ENCODE results near the gene USP34.

The USP34 gene

GRCh38 chr2:61177727-61178549 is 292.9 kb downstream of the USP34 start:
- TF ChIP-seq CTCF (IDR thresholded peaks at IDR 0.05; ENCODE audit: low read length, missing control alignments) = no peak
- H3K4me3 ChIP-seq (replicated peaks; ENCODE audit: low read depth, low read length) = peak overlapping the region; percentile 57
- peak; percentile 27 for DNase-seq (ENCODE audit: low read depth)

DNA sequence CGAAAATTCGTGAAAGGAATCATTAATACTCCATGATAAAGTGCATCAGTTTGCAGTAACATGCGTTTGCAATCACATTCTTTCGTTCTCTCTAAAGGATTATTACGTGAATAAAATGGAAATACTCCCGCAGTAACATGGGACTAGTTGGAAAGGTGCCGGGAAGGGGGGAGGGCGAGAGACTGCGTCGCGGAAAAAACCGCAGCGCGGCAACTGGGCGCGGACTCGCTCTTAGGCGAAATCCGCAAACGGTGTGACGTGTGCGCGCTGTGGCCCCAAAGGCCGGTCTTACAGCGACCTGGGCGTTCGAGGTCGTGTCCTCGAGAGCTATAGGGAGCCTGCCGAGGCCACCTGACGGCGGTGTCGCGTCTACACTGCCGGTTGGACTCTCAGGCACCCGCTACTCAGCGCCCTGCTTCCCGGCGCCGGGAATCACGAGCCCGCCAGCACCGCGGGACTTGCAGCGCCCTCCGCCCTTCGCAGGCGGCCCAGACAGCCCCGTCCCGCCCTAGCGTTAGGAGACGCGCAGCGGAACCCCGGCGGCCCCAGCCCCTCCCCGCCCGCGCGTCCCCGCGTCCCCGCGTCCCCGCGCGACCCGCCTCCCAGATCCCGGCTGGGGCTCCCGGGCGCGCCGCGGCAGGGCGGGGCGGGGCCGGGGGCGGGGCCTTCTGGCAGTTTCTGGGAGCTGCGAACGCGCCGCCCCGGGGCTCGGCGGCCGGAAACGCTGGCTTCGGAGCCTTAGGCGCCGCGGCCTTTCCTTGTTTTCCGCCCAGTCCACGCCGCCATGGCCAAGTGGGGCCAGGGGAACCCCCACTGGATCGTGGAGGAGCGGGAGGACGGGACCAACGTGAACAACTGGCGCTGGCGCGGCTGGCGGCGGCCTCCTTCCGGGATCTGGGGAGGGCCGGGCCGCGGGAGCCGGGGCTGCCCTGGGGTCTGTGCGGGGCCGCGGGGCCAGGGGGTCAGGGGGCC is 293.8 kb downstream of the USP34 start:
- DNase-seq (ENCODE audit: low read depth) = peak; percentile 93
- no peak for TF ChIP-seq CTCF (IDR thresholded peaks at IDR 0.05; ENCODE audit: low read length, missing control alignments)
- H3K4me3 ChIP-seq (replicated peaks; ENCODE audit: low read depth, low read length) = peak overlapping the region; percentile 73

DNA sequence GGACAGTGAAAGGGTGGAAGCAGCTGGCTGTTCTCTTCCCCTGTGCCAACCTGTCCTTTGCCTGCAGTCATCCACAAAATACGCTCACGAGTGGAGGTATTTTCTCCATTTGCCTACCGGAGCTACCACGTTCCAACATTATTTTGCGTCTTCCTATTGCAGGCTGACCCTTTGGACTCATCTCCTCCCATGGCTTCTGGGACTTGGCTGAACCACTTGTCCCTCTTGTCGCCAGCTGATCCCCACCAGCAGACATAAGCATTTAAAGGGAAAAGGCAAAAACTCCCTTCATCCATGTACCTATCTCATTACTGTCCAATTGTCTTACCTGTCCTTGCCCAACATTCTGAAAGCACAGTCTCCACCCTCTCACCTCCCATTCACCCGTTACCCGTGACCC is 295.9 kb downstream of the USP34 start:
- DNase-seq (ENCODE audit: low read depth) = no peak
- no peak for TF ChIP-seq CTCF (IDR thresholded peaks at IDR 0.05; ENCODE audit: low read length, missing control alignments)
- H3K4me3 ChIP-seq (replicated peaks; ENCODE audit: low read depth, low read length) = no peak overlapping the region

GRCh38 chr2:61173116-61173515 is 297.8 kb downstream of the USP34 start:
- no peak for DNase-seq (ENCODE audit: low read depth)
- no peak for TF ChIP-seq CTCF (IDR thresholded peaks at IDR 0.05; ENCODE audit: low read length, missing control alignments)
- no peak overlapping the region for H3K4me3 ChIP-seq (replicated peaks; ENCODE audit: low read depth, low read length)

GRCh38 chr2:61172671-61173070 is 298.2 kb downstream of the USP34 start:
- no peak for TF ChIP-seq CTCF (IDR thresholded peaks at IDR 0.05; ENCODE audit: low read length, missing control alignments)
- no peak for DNase-seq (ENCODE audit: low read depth)

DNA sequence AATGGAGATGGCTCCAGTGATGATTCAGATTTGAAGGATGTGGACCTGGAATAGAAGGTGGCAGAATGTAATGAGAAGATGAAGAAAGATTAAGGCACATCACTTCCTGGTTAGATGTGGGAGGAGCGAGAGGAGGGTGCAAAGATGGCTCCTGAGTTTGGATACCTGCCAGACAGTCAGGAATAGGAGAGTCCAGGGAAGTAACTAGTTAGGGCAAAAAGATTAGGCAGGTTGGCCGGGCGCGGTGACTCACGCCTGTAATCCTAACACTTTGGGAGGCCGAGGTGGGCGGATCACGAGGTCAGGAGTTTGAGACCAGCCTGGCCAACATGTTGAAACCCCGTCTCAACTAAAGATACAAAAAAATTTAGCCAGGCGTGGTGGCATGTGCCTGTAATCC is 303.3 kb downstream of the USP34 start:
- no peak for DNase-seq (ENCODE audit: low read depth)
- TF ChIP-seq CTCF (IDR thresholded peaks at IDR 0.05; ENCODE audit: low read length, missing control alignments) = no peak
- no peak overlapping the region for H3K4me3 ChIP-seq (replicated peaks; ENCODE audit: low read depth, low read length)

More at GRCh38 chr2:61172671-61173070, 298.2 kb downstream of the USP34 start:
- no peak overlapping the region for H3K4me3 ChIP-seq (replicated peaks; ENCODE audit: low read depth, low read length)

Data from fibroblast of pulmonary artery (primary cell).